Peyer's patch (tissue), 4 donors: ENCODE results near the gene CCPG1.

ENCODE experiments used
- POLR2A ChIP-seq, 2 donors: fragments of 450-650 bp; IDR thresholded peaks; one replicate each; pipeline ENCODE4 v1.5.1; 2017; ENCODE audit warnings: antibody characterized with exemption in 2 of 2, mild to moderate bottlenecking in 2 of 2, moderate library complexity in 2 of 2
- TF ChIP-seq, protein P1 (sequence below), 6 experiments: fragments of 450-650 bp in 4 of 6; fragments of 200-600 bp in 2 of 6; sonication (generic) in 1 of 6; IDR thresholded peaks; one replicate each; pipeline ENCODE4 v1.5.1; 2017 to 2019; ENCODE audit warnings: antibody characterized with exemption in 6 of 6, mild to moderate bottlenecking in 3 of 6, moderate library complexity in 1 of 6

DNA sequence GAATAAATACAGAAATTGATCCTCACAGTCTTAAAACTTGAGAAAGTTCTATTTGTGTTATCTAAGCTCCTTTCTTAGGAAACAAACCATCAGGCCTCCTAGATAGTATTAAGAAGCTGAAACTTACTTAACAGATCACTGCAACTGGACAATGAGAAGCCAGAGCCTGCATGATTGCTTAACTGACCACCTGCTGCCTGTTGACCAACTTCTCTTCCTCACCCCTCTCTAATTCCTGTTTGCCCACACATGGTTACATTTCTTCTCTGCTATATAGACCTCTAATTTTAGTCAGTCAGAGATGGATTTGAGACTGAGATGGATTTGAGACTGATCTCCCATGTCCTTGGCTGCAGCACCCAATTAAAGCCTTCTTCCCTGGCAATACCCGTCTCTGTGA lies 13.5 kb downstream of the CCPG1 start:
- TF ChIP-seq, protein P1, sequence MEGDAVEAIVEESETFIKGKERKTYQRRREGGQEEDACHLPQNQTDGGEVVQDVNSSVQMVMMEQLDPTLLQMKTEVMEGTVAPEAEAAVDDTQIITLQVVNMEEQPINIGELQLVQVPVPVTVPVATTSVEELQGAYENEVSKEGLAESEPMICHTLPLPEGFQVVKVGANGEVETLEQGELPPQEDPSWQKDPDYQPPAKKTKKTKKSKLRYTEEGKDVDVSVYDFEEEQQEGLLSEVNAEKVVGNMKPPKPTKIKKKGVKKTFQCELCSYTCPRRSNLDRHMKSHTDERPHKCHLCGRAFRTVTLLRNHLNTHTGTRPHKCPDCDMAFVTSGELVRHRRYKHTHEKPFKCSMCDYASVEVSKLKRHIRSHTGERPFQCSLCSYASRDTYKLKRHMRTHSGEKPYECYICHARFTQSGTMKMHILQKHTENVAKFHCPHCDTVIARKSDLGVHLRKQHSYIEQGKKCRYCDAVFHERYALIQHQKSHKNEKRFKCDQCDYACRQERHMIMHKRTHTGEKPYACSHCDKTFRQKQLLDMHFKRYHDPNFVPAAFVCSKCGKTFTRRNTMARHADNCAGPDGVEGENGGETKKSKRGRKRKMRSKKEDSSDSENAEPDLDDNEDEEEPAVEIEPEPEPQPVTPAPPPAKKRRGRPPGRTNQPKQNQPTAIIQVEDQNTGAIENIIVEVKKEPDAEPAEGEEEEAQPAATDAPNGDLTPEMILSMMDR (IDR thresholded peaks at IDR 0.05): no peak
- TF ChIP-seq POLR2A (IDR thresholded peaks at IDR 0.05): no peak
